H1 (cell line): ENCODE measurements around the gene GALNT15. TPM values are rescaled to one million over a fixed set of nuclear protein-coding genes. Genes with fewer than 3 reads are reported as not detected.

Source experiments
- CTCF ChIA-PET: fragments of 300-600 bp; sonication (Branson Sonifier 250); formaldehyde crosslinking; loops from one replicate; lab custom pipeline; 2021; ENCODE audit not compliant: partially characterized antibody; lab: Charles Lee
- POLR2A ChIA-PET: fragments of 300-600 bp; sonication (Branson Sonifier 250); formaldehyde crosslinking; loops from one replicate; lab custom pipeline; 2021; ENCODE audit warnings: inconsistent platforms; ENCODE audit not compliant: partially characterized antibody; lab: Charles Lee
- DNase-seq, 2 experiments: peaks; one replicate each; pipeline versions ENCODE4 v3.0.0 to v3.0.0-alpha.2; 2010 to 2022; ENCODE audit warnings: low spot score in 2 of 2, low read depth in 1 of 2, mixed read lengths in 1 of 2
- FAIRE-seq: peaks from 2 replicates; lab custom pipeline; 2011; peaks lifted over from hg19 to GRCh38; lab: Jason Lieb, UNC
- H2AFZ ChIP-seq: 2 replicates; pipeline ENCODE4 v1.8.1; 2012; ENCODE audit warnings: low read length, inconsistent platforms
- H2AK5ac ChIP-seq: 2 replicates; pipeline ENCODE4 v1.6.1; 2013; ENCODE audit warnings: low read depth, low read length
- H2BK120ac ChIP-seq: replicated peaks from 2 replicates; pipeline ENCODE3; 2013; ENCODE audit warnings: low read depth, low read length, inconsistent platforms
- H2BK12ac ChIP-seq: 2 replicates; pipeline ENCODE4 v1.6.1; 2013; ENCODE audit warnings: low read depth, low read length
- H2BK15ac ChIP-seq: 2 replicates; pipeline ENCODE4 v1.6.1; 2013; ENCODE audit warnings: low read length
- H2BK20ac ChIP-seq: 2 replicates; pipeline ENCODE4 v1.6.1; 2013; ENCODE audit warnings: low read length
- H2BK5ac ChIP-seq: 2 replicates; pipeline ENCODE4 v1.6.1; 2013; ENCODE audit warnings: low read depth, low read length
- H3K14ac ChIP-seq: 2 replicates; pipeline ENCODE4 v1.6.1; 2013; ENCODE audit warnings: inconsistent platforms; ENCODE audit not compliant: insufficient read length
- H3K18ac ChIP-seq: 2 replicates; pipeline ENCODE4 v1.6.1; 2013; ENCODE audit warnings: low read length; ENCODE audit errors: extremely low read depth
- H3K23ac ChIP-seq: 2 replicates; pipeline ENCODE4 v1.6.1; 2013; ENCODE audit warnings: inconsistent platforms; ENCODE audit not compliant: insufficient read length
- H3K23me2 ChIP-seq: 2 replicates; pipeline ENCODE4 v1.6.1; 2013; ENCODE audit warnings: low read depth, low read length
- H3K27ac ChIP-seq: 2 replicates; pipeline ENCODE4 v1.6.1; 2011; ENCODE audit warnings: low read depth, low read length, inconsistent platforms
- H3K27me3 ChIP-seq, 4 experiments: replicated peaks in 1 of 4; 1 replicate in 1 of 4; 2 replicates in 3 of 4; pipeline versions ENCODE4 v1.6.1 to v1.8.1; 2011 to 2013; ENCODE audit warnings: low read length in 3 of 4, mild to moderate bottlenecking in 3 of 4, inconsistent platforms in 2 of 4, mixed read lengths in 2 of 4, moderate library complexity in 1 of 4; ENCODE audit not compliant: control insufficient read depth in 3 of 4, insufficient read depth in 3 of 4; ENCODE audit errors: extremely low read depth in 1 of 4
- H3K36me3 ChIP-seq, 4 experiments: 2 replicates each; pipeline versions ENCODE4 v1.6.1 to v1.8.1; 2011 to 2013; ENCODE audit warnings: mild to moderate bottlenecking in 4 of 4, low read length in 3 of 4, moderate library complexity in 2 of 4, control low read depth in 1 of 4, inconsistent platforms in 1 of 4; ENCODE audit not compliant: insufficient read depth in 4 of 4, control insufficient read depth in 2 of 4
- H3K4ac ChIP-seq: replicated peaks from 2 replicates; pipeline ENCODE3; 2013; ENCODE audit warnings: low read length, low read depth, mixed read lengths, inconsistent platforms; ENCODE audit not compliant: insufficient read length
- H3K4me1 ChIP-seq, 4 experiments: replicated peaks in 1 of 4; 1 replicate in 1 of 4; 2 replicates in 3 of 4; pipeline versions ENCODE4 v1.6.1 to v1.8.1; 2011 to 2013; ENCODE audit warnings: low read length in 3 of 4, inconsistent platforms in 2 of 4, mixed read lengths in 1 of 4; ENCODE audit not compliant: insufficient read depth in 4 of 4, control insufficient read depth in 3 of 4
- H3K4me2 ChIP-seq, 2 experiments: 2 replicates each; pipeline versions ENCODE4 v1.6.1 to v1.8.1; 2011 to 2013; ENCODE audit warnings: low read depth in 2 of 2, low read length in 2 of 2, control low read depth in 1 of 2, inconsistent platforms in 1 of 2, mild to moderate bottlenecking in 1 of 2; ENCODE audit not compliant: insufficient read depth in 1 of 2
- H3K4me3 ChIP-seq, 4 experiments: fragments of 200-600, 300-600 bp in 1 of 4; sonication (generic), shearing (Covaris generic), sonication (Bioruptor Twin) in 1 of 4; 2 replicates each; pipeline versions ENCODE4 v1.5.1 to v1.8.1; 2011 to 2016; ENCODE audit warnings: low read length in 4 of 4, low read depth in 3 of 4, control low read depth in 2 of 4, inconsistent platforms in 2 of 4, mild to moderate bottlenecking in 2 of 4, mixed read lengths in 1 of 4, moderate library complexity in 1 of 4; ENCODE audit not compliant: insufficient read depth in 2 of 4; ENCODE audit errors: extremely low read depth in 1 of 4
- H3K56ac ChIP-seq: replicated peaks from 2 replicates; pipeline ENCODE3; 2013; ENCODE audit warnings: low read depth, mild to moderate bottlenecking, mixed read lengths, low read length, inconsistent platforms; ENCODE audit not compliant: insufficient read length
- H3K79me1 ChIP-seq: 2 replicates; pipeline ENCODE4 v1.6.1; 2013; ENCODE audit warnings: low read depth, low read length, control low read depth
- H3K79me2 ChIP-seq, 2 experiments: 2 replicates each; pipeline versions ENCODE4 v1.6.1 to v1.8.1; 2012 to 2013; ENCODE audit warnings: low read length in 2 of 2, mild to moderate bottlenecking in 2 of 2, inconsistent platforms in 1 of 2; ENCODE audit not compliant: insufficient read depth in 2 of 2, control insufficient read depth in 1 of 2
- H3K9ac ChIP-seq, 4 experiments: replicated peaks in 1 of 4; 1 replicate in 1 of 4; 2 replicates in 3 of 4; pipeline versions ENCODE4 v1.6.1 to v1.8.1; 2011 to 2013; ENCODE audit warnings: low read depth in 3 of 4, low read length in 3 of 4, control low read depth in 2 of 4, mild to moderate bottlenecking in 2 of 4, moderate library complexity in 2 of 4, inconsistent platforms in 1 of 4; ENCODE audit errors: extremely low read depth in 1 of 4
- H3K9me3 ChIP-seq, 2 experiments: 2 replicates each; pipeline versions ENCODE4 v1.6.1 to v1.8.1; 2012 to 2013; ENCODE audit warnings: mild to moderate bottlenecking in 2 of 2, moderate library complexity in 2 of 2, control low read depth in 1 of 2, inconsistent platforms in 1 of 2, low read depth in 1 of 2, low read length in 1 of 2, mixed read lengths in 1 of 2; ENCODE audit not compliant: insufficient read depth in 2 of 2
- H4K20me1 ChIP-seq, 2 experiments: replicated peaks in 1 of 2; 2 replicates each; pipeline versions ENCODE3 to v1.8.1; 2011 to 2013; ENCODE audit warnings: inconsistent platforms in 2 of 2, low read length in 2 of 2, mild to moderate bottlenecking in 1 of 2; ENCODE audit not compliant: insufficient read depth in 2 of 2, control insufficient read depth in 1 of 2
- H4K5ac ChIP-seq: 2 replicates; pipeline ENCODE4 v1.6.1; 2013; ENCODE audit warnings: low read length, low read depth, mixed read lengths, inconsistent platforms; ENCODE audit not compliant: insufficient read length
- H4K8ac ChIP-seq: 2 replicates; pipeline ENCODE4 v1.8.0; 2013; ENCODE audit warnings: mild to moderate bottlenecking, moderate library complexity, low read length, inconsistent platforms; ENCODE audit not compliant: insufficient read depth; ENCODE audit errors: extremely low read depth
- H4K91ac ChIP-seq: replicated peaks from 2 replicates; pipeline ENCODE3; 2013; ENCODE audit warnings: low read length, mixed read lengths, inconsistent platforms; ENCODE audit not compliant: insufficient read length
- GTF2F1 ChIP-seq: IDR thresholded peaks from 2 replicates; pipeline ENCODE4 v1.6.1; 2012; ENCODE audit warnings: low read depth, low read length, improper control_type of control experiment, borderline replicate concordance
- POLR2A ChIP-seq, 2 experiments: IDR thresholded peaks; 1 replicate in 1 of 2; 2 replicates in 1 of 2; pipeline ENCODE4 v1.6.1; 2011; ENCODE audit warnings: low read depth in 2 of 2, low read length in 2 of 2, mild to moderate bottlenecking in 2 of 2; ENCODE audit errors: control extremely low read depth in 1 of 2
- RBBP5 ChIP-seq: IDR thresholded peaks from 2 replicates; pipeline ENCODE4 v1.7.1; 2012; ENCODE audit warnings: low read depth, mild to moderate bottlenecking, inconsistent platforms, low read length, moderate library complexity, borderline replicate concordance
- RFX5 ChIP-seq: IDR thresholded peaks from 2 replicates; pipeline ENCODE4 v1.6.1; 2011; ENCODE audit warnings: low read depth, low read length, improper control_type of control experiment, borderline replicate concordance
- ZNF274 ChIP-seq: IDR thresholded peaks from 2 replicates; pipeline ENCODE4 v1.7.0; 2012; ENCODE audit warnings: low read length, borderline replicate concordance; ENCODE audit errors: extremely low read depth
- WGBS, 2 experiments: shearing (Covaris generic) in 1 of 2; methylation state at CpG; one replicate each; pipeline versions ENCODE4 v1.1.6 to v1.1.7; 2013 to 2015; ENCODE audit warnings: low lambda C conversion rate in 2 of 2, mixed read lengths in 2 of 2, inconsistent platforms in 1 of 2, low coverage in 1 of 2, missing lambda C conversion rate in 1 of 2; ENCODE audit not compliant: insufficient replicate concordance in 2 of 2, insufficient coverage in 1 of 2, insufficient read length in 1 of 2; ENCODE audit errors: extremely low coverage in 1 of 2, missing lambda C conversion rate in 1 of 2; 5-methylcytosine and 5-hydroxymethylcytosine counted together
- polyA plus RNA-seq, 7 experiments: library from polyadenylated mRNA; depleted of rRNA in 3 of 7; stranded (reverse) in 5 of 7; unstranded in 2 of 7; fragments of >200 nt in 5 of 7; fragments of 200-250 nt in 2 of 7; gene quantifications; 1 replicate in 5 of 7; 2 replicates in 1 of 7; 4 replicates in 1 of 7; pipeline versions ENCODE4 v1.2.1 to v1.2.3, GENCODE V29; 2011 to 2013; ENCODE audit warnings: missing spikeins in 2 of 7, mixed read lengths in 2 of 7
- total RNA-seq: library from RNA; stranded (reverse); fragmentation: NEBNext Ultra II Directional; extraction: Animal tissue kit (Norgen Biotek cat#: 25700); gene quantifications from 2 replicates; pipeline ENCODE4 v1.2.1, GENCODE V29; 2021

GALNT15 gene
- total and polyA plus RNA-seq, 2 of the 8 experiments (the other 6 are each of a cell fraction or from before 2014, with no cell fraction given) = 0.02 TPM; not detected in 1

DNA sequence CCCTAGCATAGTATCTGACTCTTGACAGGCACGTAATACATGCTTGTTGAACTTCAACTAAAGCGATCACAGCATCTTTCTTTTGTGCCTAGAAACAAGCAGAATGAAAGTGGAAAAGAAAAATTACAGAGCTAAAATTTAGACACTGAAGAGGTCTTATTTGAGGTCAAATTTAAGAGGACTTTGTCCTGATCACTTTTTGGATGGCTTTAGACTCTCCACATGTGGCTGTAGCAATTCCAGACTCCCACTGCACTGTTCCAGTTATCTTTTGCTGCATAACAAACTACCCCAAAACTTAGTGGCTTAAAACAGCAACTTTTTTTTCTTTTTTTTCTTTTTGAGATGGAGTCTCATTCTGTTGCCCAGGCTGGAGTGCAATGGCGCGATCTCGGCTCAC lies 66.7 kb downstream of the GALNT15 start:
- no peaks in the 10 kb centered on the region for H3K79me1 ChIP-seq
- H2BK120ac ChIP-seq = no peak overlapping the region
- H3K9ac ChIP-seq = no peak overlapping the region
- CTCF ChIA-PET = interaction anchor here (1.1 to 2.9 kb wide), 7 partner anchors 11 to 608 kb away, joined by 3 to 13 read pairs (median 4); no protein-coding TSS in a partner anchor
- no peak overlapping the region for H2AK5ac ChIP-seq
- no peak overlapping the region for H3K4me2 ChIP-seq
- no peak overlapping the region for H4K8ac ChIP-seq
- no peak overlapping the region for H3K27ac ChIP-seq
- no peak overlapping the region for H4K91ac ChIP-seq
- no peak overlapping the region for H2BK5ac ChIP-seq
- no peaks in the 10 kb centered on the region for H3K36me3 ChIP-seq
- no peaks in the 10 kb centered on the region for H3K23me2 ChIP-seq
- no peak overlapping the region for H2BK12ac ChIP-seq
- no peak overlapping the region for H2BK20ac ChIP-seq
- no peak for DNase-seq
- TF ChIP-seq RBBP5 (no peak), GTF2F1 (no peak), ZNF274 (no peak), POLR2A (IDR thresholded peaks at IDR 0.05; ENCODE audit: control extremely low read depth in 1 of 2, low read depth in 2 of 2, low read length in 2 of 2) (no peak), RFX5 (no peak)
- no peak overlapping the region for H3K14ac ChIP-seq
- no peaks in the 10 kb centered on the region for H3K79me2 ChIP-seq
- no peak overlapping the region for H3K4ac ChIP-seq
- H3K18ac ChIP-seq = no peak overlapping the region
- H4K20me1 ChIP-seq = no peaks in the 10 kb centered on the region
- POLR2A ChIA-PET = no interaction called here
- no peaks in the 10 kb centered on the region for H3K9me3 ChIP-seq
- no peak overlapping the region for H2BK15ac ChIP-seq
- H3K4me3 ChIP-seq = no peak overlapping the region
- no peak overlapping the region for H2AFZ ChIP-seq
- H4K5ac ChIP-seq = no peak overlapping the region
- FAIRE-seq = no peak
- WGBS, 2 experiments = 94% methylated on average over 5 of the region's 5 CpGs; no CpG with 5 or more reads in 1 of the 2 experiments
- no peak overlapping the region for H3K56ac ChIP-seq
- no peaks in the 10 kb centered on the region for H3K4me1 ChIP-seq
- H3K27me3 ChIP-seq = no peaks in the 10 kb centered on the region
- H3K23ac ChIP-seq = no peak overlapping the region
